ENCODE data around the gene TMEM52B.
A peak's percentile ranks its signal among the peaks of the same experiment; 100 is the strongest.

The TMEM52B gene

GRCh38 chr12:10178821-10179220 is at the start of gene TMEM52B:
TMEM52B (plus strand) TSS chr12:10179032; CDS start chr12:10179575, 543 bp downstream.
- DNase-seq (ENCODE audit: low spot score) = no peak

GRCh38 chr12:10130042-10130441 is 48.8 kb upstream of the TMEM52B start, which contains the start of gene CLEC7A:
CLEC7A (minus strand) TSS chr12:10130199; CDS start chr12:10130082, 117 bp downstream.
- peak; percentile 68 for DNase-seq (ENCODE audit: low spot score)

GRCh38 chr12:10131111-10131690 is 47.6 kb upstream of the TMEM52B start:
- peak; percentile 46 for DNase-seq (ENCODE audit: low spot score)

GRCh38 chr12:10132850-10133370 is 45.9 kb upstream of the TMEM52B start:
- no peak for DNase-seq (ENCODE audit: low spot score)

- DNase-seq (ENCODE audit: low spot score) = no peak
Observed at GRCh38 chr12:10135126-10135525, 43.7 kb upstream of the TMEM52B start.

GRCh38 chr12:10136637-10137205 is 42.1 kb upstream of the TMEM52B start:
- no peak for DNase-seq (ENCODE audit: low spot score)

- DNase-seq (ENCODE audit: low spot score) = peak; percentile 78
Observed at GRCh38 chr12:10140001-10140400, 38.8 kb upstream of the TMEM52B start.

- DNase-seq (ENCODE audit: low spot score) = no peak
Observed at GRCh38 chr12:10142976-10143589, 35.7 kb upstream of the TMEM52B start.

- no peak for DNase-seq (ENCODE audit: low spot score)
Observed at GRCh38 chr12:10147714-10148403, 31.0 kb upstream of the TMEM52B start.

GRCh38 chr12:10151621-10152020 is 27.2 kb upstream of the TMEM52B start:
- no peak for DNase-seq (ENCODE audit: low spot score)

GRCh38 chr12:10153271-10154144 is 25.3 kb upstream of the TMEM52B start:
- peak; percentile 71 for DNase-seq (ENCODE audit: low spot score)

- DNase-seq (ENCODE audit: low spot score) = no peak
Observed at GRCh38 chr12:10154145-10154496, 24.7 kb upstream of the TMEM52B start.

GRCh38 chr12:10155966-10156365 is 22.9 kb upstream of the TMEM52B start:
- DNase-seq (ENCODE audit: low spot score) = no peak

- no peak for DNase-seq (ENCODE audit: low spot score)
Observed at GRCh38 chr12:10158406-10158805, 20.4 kb upstream of the TMEM52B start.

- no peak for DNase-seq (ENCODE audit: low spot score)
Observed at GRCh38 chr12:10159280-10159679, 19.6 kb upstream of the TMEM52B start.

GRCh38 chr12:10160617-10161385 is 18.0 kb upstream of the TMEM52B start:
- DNase-seq (ENCODE audit: low spot score) = peak; percentile 75

GRCh38 chr12:10163084-10163483 is 15.7 kb upstream of the TMEM52B start:
- DNase-seq (ENCODE audit: low spot score) = no peak

- DNase-seq (ENCODE audit: low spot score) = no peak
Observed at GRCh38 chr12:10165421-10165820, 13.4 kb upstream of the TMEM52B start.

GRCh38 chr12:10167599-10167998 is 11.2 kb upstream of the TMEM52B start:
- DNase-seq (ENCODE audit: low spot score) = peak; percentile 88

GRCh38 chr12:10169104-10169503 is 9.7 kb upstream of the TMEM52B start:
- no peak for DNase-seq (ENCODE audit: low spot score)

GRCh38 chr12:10170216-10170615 is 8.6 kb upstream of the TMEM52B start:
- DNase-seq (ENCODE audit: low spot score) = no peak
